OCI-LY1 (cell line): Measurements from ENCODE around the gene RCOR3.

Experiments
- H2AFZ ChIP-seq: fragments of 200-600 bp; sonication (generic), shearing (Covaris generic); 2 replicates; pipeline ENCODE4 v1.6.0; 2014; ENCODE audit warnings: antibody characterized with exemption, mild to moderate bottlenecking, low read length
- H3F3A ChIP-seq: fragments of 200-600 bp; sonication (generic), shearing (Covaris generic); 2 replicates; pipeline ENCODE4 v1.6.0; 2014; ENCODE audit warnings: mild to moderate bottlenecking, antibody characterized with exemption, low read length, moderate library complexity; ENCODE audit not compliant: insufficient read depth
- H3K27ac ChIP-seq: fragments of 200-600 bp; sonication (generic); 2 replicates; pipeline ENCODE4 v1.5.1; 2014; ENCODE audit warnings: low read length, mixed run types, mild to moderate bottlenecking, low read depth; ENCODE audit not compliant: poor library complexity, severe bottlenecking
- H3K27me3 ChIP-seq: fragments of 200-600 bp; sonication (generic); 2 replicates; pipeline ENCODE4 v1.6.0; 2014; ENCODE audit warnings: antibody characterized with exemption, mild to moderate bottlenecking, low read length, moderate library complexity; ENCODE audit not compliant: insufficient read depth
- H3K36me3 ChIP-seq: fragments of 200-600 bp; sonication (generic); 2 replicates; pipeline ENCODE4 v1.6.1; 2014; ENCODE audit warnings: mild to moderate bottlenecking, antibody characterized with exemption, low read length, moderate library complexity, mixed read lengths; ENCODE audit not compliant: insufficient read depth
- H3K4me1 ChIP-seq: fragments of 200-600 bp; sonication (generic); 2 replicates; pipeline ENCODE4 v1.5.1; 2014; ENCODE audit warnings: mild to moderate bottlenecking, low read length, moderate library complexity; ENCODE audit not compliant: insufficient read depth, severe bottlenecking
- H3K4me2 ChIP-seq: fragments of 200-600 bp; sonication (generic), shearing (Covaris generic); 2 replicates; pipeline ENCODE4 v1.6.1; 2014; ENCODE audit warnings: low read length
- H3K4me3 ChIP-seq: fragments of 200-600 bp; sonication (generic); 2 replicates; pipeline ENCODE4 v1.5.1; 2014; ENCODE audit warnings: low read length, low read depth, mild to moderate bottlenecking, mixed read lengths; ENCODE audit not compliant: poor library complexity, severe bottlenecking
- H3K79me2 ChIP-seq: fragments of 200-600 bp; shearing (Covaris generic); 2 replicates; pipeline ENCODE4 v1.6.1; 2016; ENCODE audit warnings: mixed run types, low read length, mixed read lengths; ENCODE audit not compliant: insufficient read depth
- H3K9ac ChIP-seq: fragments of 200-600 bp; sonication (generic), shearing (Covaris generic); 2 replicates; pipeline ENCODE4 v1.6.1; 2014; ENCODE audit warnings: mild to moderate bottlenecking, low read length, mixed read lengths
- H3K9me2 ChIP-seq: fragments of 200-600 bp; sonication (generic), shearing (Covaris generic); 2 replicates; pipeline ENCODE4 v1.6.1; 2014; ENCODE audit warnings: low read depth, mild to moderate bottlenecking, low read length, mixed read lengths
- H3K9me3 ChIP-seq: fragments of 200-600 bp; shearing (Covaris generic); 2 replicates; pipeline ENCODE4 v1.6.1; 2014; ENCODE audit warnings: low read length, mixed read lengths
- H4K20me1 ChIP-seq: fragments of 200-600 bp; sonication (generic), shearing (Covaris generic); 2 replicates; pipeline ENCODE4 v1.6.0; 2016; ENCODE audit warnings: mild to moderate bottlenecking, low read length; ENCODE audit not compliant: insufficient read depth
- CTCF ChIP-seq: fragments of 200-600 bp; sonication (generic), shearing (Covaris generic); IDR thresholded peaks from 2 replicates; pipeline ENCODE4 v1.5.1; 2017; ENCODE audit warnings: mild to moderate bottlenecking, antibody characterized with exemption, low read length, moderate library complexity, mixed read lengths
- EZH2 ChIP-seq: fragments of 200-600 bp; sonication (generic), shearing (Covaris generic); IDR thresholded peaks from 2 replicates; pipeline ENCODE4 v1.8.0; 2017; ENCODE audit warnings: borderline replicate concordance, mixed run types, mild to moderate bottlenecking, antibody characterized with exemption, low read length, moderate library complexity, mixed read lengths

RCOR3 gene

DNA sequence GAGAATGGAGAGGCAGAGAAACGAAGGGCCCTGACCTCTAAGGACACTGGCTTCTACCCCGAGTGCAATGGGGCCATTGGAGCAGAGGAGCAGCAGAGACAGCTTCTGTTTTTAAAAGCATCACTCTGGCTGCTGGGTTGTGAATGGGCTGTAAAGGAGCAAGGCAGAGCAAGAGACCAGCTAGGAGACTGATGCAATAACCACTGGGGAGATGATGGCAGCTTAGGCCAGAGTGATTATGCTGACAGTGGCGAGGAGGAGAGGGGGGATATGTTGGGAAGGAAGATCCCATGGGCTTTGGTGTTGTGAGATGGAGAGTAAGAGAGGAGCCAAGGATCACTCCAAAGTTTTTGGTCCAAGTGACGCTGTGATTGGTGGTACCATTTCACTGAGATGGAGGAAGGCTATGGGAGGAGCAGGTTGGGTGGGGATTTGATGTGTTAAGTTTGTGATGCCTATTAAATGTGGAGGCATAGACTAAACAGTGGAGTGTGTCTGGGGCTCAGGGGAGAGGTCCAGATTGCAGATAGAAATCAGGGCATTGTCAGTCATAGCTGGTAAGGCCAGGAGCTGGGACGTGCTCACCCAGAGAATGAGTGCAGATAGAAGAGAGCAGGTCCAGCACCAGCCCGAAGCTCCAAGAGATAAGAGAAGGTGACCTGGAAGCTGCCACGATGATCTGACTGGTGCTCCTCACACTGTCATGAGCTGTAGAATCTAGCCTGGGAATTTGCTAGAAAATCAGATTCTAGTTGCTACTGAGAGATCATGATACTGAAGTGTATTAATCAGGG, 78.5 kb downstream of the RCOR3 start:
- Histone ChIP-seq H3K27ac (peak overlapping the region; percentile 89), H3K4me3 (peak overlapping the region; percentile 42), H3K79me2 (peaks cover 55% of the 10 kb centered on the region), H3K27me3 (no peaks in the 10 kb centered on the region), H3K4me1 (peaks cover 76% of the 10 kb centered on the region), H3K4me2 (peak overlapping the region; percentile 49; the same call in 1 of the 2 replicates), H3K36me3 (peaks cover 6% of the 10 kb centered on the region), H4K20me1 (no peaks in the 10 kb centered on the region), H3F3A (no peaks in the 10 kb centered on the region; the same call in 1 of the 2 replicates), H3K9me3 (no peaks in the 10 kb centered on the region), H2AFZ (no peak overlapping the region), H3K9ac (peak overlapping the region; percentile 32; the same call in 1 of the 2 replicates), H3K9me2 (no peaks in the 10 kb centered on the region)
- TF ChIP-seq CTCF (no peak), EZH2 (no peak)

- no peaks in the 10 kb centered on the region for H3K27me3 ChIP-seq
- no peaks in the 10 kb centered on the region for H3K9me2 ChIP-seq
- peaks cover 55% of the 10 kb centered on the region for H3K79me2 ChIP-seq
- TF ChIP-seq EZH2 (no peak), CTCF (no peak)
- H2AFZ ChIP-seq, result no peak overlapping the region
- no peak overlapping the region for H3K4me3 ChIP-seq
- no peak overlapping the region for H3K9ac ChIP-seq
- no peak overlapping the region for H3K27ac ChIP-seq
- H3K4me1 ChIP-seq, result peaks cover 76% of the 10 kb centered on the region
- no peaks in the 10 kb centered on the region for H3K9me3 ChIP-seq
- no peaks in the 10 kb centered on the region; the same call in 1 of the 2 replicates for H3F3A ChIP-seq
- no peaks in the 10 kb centered on the region for H4K20me1 ChIP-seq
- no peak overlapping the region; the same call in 1 of the 2 replicates for H3K4me2 ChIP-seq
- peaks cover 11% of the 10 kb centered on the region for H3K36me3 ChIP-seq
Observed at GRCh38 chr1:211338224-211338620, 79.1 kb downstream of the RCOR3 start.

DNA sequence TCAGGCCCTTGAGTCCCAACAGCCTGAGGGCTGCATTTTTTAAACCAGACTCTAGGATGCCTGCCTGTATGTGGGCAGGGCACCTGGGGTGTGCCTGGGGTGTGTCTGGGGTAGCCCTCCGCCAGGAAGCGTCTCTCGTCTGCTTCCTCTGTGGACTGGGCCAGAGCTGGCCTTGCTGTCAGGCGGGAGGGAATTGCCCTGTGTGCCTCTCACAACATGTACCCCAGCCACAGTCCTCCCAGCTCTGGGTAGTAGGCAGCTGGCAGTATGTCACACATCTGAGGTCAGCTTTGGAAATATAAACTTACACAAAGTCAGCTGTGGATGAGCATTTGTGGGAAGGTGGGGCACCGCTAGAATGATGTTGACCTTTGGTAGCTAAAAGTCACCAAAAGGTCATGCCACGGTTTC, 80.5 kb downstream of the RCOR3 start:
- Histone ChIP-seq H3K36me3 (peaks cover 11% of the 10 kb centered on the region; the same call in 1 of the 2 replicates), H3K9ac (no peak overlapping the region), H3K27me3 (no peaks in the 10 kb centered on the region), H3K9me3 (no peaks in the 10 kb centered on the region), H3K4me2 (no peak overlapping the region), H3K79me2 (peaks cover 63% of the 10 kb centered on the region), H3K4me1 (peaks cover 71% of the 10 kb centered on the region), H3K27ac (no peak overlapping the region), H2AFZ (no peak overlapping the region), H4K20me1 (no peaks in the 10 kb centered on the region), H3F3A (no peaks in the 10 kb centered on the region; the same call in 1 of the 2 replicates), H3K4me3 (no peak overlapping the region), H3K9me2 (no peaks in the 10 kb centered on the region)
- TF ChIP-seq EZH2 (no peak), CTCF (no peak)
